K562 (cell line): Measurements from ENCODE around the gene GRAMD1B. TPM values are rescaled to one million over a fixed set of nuclear protein-coding genes. Genes with fewer than 3 reads are reported as not detected.
"Not testable (repeated sequence)": the region's sequence is repeated elsewhere in the genome, so short reads cannot be mapped to it uniquely, and the experiment has no call there.

Experiments
- ATAC-seq: fragments of 200-7000 bp; cut with Tn5 transposase; 3 replicates; pipeline ENCODE4 v1.9.1; 2020; ENCODE audit warnings: moderate library complexity
- BruUV-seq: library from RNA; stranded (reverse); fragments of 400-500 nt; replicated peaks from 2 replicates; lab custom pipeline; 2021; lab: Mats Ljungman, UMichigan
- CTCF ChIA-PET: fragments of 300-600 bp; formaldehyde crosslinking; extraction: SDS; loops from one replicate; lab custom pipeline; 2021; ENCODE audit warnings: low intra/inter-chr PET ratio; lab: Yijun Ruan, JAX
- POLR2A ChIA-PET: fragments of 300-600, 350-650 bp; sonication (Branson Sonifier 250); formaldehyde crosslinking; extraction: SDS; loops from one replicate; lab custom pipeline; 2021; ENCODE audit warnings: antibody characterized with exemption, inconsistent platforms; lab: Yijun Ruan, JAX
- DNase-seq, 4 experiments: peaks; one replicate each; pipeline versions ENCODE4 v3.0.0 to v3.0.0-alpha.2; 2011 to 2018; ENCODE audit warnings: low spot score in 3 of 4, mixed read lengths in 3 of 4; ENCODE audit errors: extremely low read depth in 1 of 4
- FAIRE-seq: peaks from 2 replicates; lab custom pipeline; 2011; peaks lifted over from hg19 to GRCh38; lab: Jason Lieb, UNC
- H2AFZ ChIP-seq: 2 replicates; pipeline ENCODE4 v1.6.0; 2011; ENCODE audit warnings: low read depth, low read length, control low read depth, inconsistent platforms
- H3K27ac ChIP-seq: fragments of 200-600 bp; 3 replicates; pipeline ENCODE4 v1.8.0; 2011; ENCODE audit warnings: low read depth, mild to moderate bottlenecking, control low read depth, inconsistent platforms, low read length, moderate library complexity, mixed read lengths; ENCODE audit errors: extremely low read depth
- H3K27me3 ChIP-seq, 2 experiments: fragments of 300-600 bp in 1 of 2; 2 replicates in 1 of 2; 3 replicates in 1 of 2; pipeline versions ENCODE4 v1.6.0 to v1.8.0; 2011; ENCODE audit warnings: inconsistent platforms in 2 of 2, low read length in 2 of 2, mild to moderate bottlenecking in 1 of 2, mixed read lengths in 1 of 2, moderate library complexity in 1 of 2; ENCODE audit not compliant: control insufficient read depth in 2 of 2, insufficient read depth in 2 of 2
- H3K36me3 ChIP-seq: fragments of 300-600 bp; 3 replicates; pipeline ENCODE4 v1.8.0; 2011; ENCODE audit warnings: mild to moderate bottlenecking, low read length, inconsistent platforms; ENCODE audit not compliant: control insufficient read depth, insufficient read depth
- H3K4me1 ChIP-seq, 2 experiments: fragments of 200-600 bp in 1 of 2; replicated peaks in 1 of 2; 2 replicates in 1 of 2; 3 replicates in 1 of 2; pipeline versions ENCODE4 v1.5.1 to v1.8.0; 2011; ENCODE audit warnings: inconsistent platforms in 2 of 2, low read length in 2 of 2, mild to moderate bottlenecking in 1 of 2, mixed read lengths in 1 of 2, moderate library complexity in 1 of 2; ENCODE audit not compliant: control insufficient read depth in 2 of 2, insufficient read depth in 2 of 2
- H3K4me2 ChIP-seq: 2 replicates; pipeline ENCODE4 v1.6.1; 2011; ENCODE audit warnings: low read length, control low read depth, inconsistent platforms, mixed read lengths; ENCODE audit not compliant: insufficient read depth
- H3K4me3 ChIP-seq: fragments of 200-600 bp; sonication (generic), shearing (Covaris generic); 2 replicates; pipeline ENCODE4 v1.5.1; 2016; ENCODE audit warnings: control low read depth, inconsistent platforms
- H3K79me2 ChIP-seq: fragments of 200-600 bp; 3 replicates; pipeline ENCODE4 v1.8.0; 2011; ENCODE audit warnings: low read length, inconsistent platforms; ENCODE audit not compliant: control insufficient read depth, insufficient read depth
- H3K9ac ChIP-seq, 2 experiments: 2 replicates each; pipeline versions ENCODE4 v1.6.0 to v1.6.1; 2011; ENCODE audit warnings: low read depth in 2 of 2, low read length in 2 of 2, control low read depth in 1 of 2, inconsistent platforms in 1 of 2, mild to moderate bottlenecking in 1 of 2, mixed read lengths in 1 of 2; ENCODE audit not compliant: insufficient read depth in 1 of 2
- H3K9me1 ChIP-seq: one replicate; pipeline ENCODE4 v1.6.0; 2011; ENCODE audit warnings: inconsistent platforms, mild to moderate bottlenecking, low read length, moderate library complexity; ENCODE audit not compliant: control insufficient read depth, insufficient read depth
- H3K9me3 ChIP-seq: replicated peaks from 2 replicates; pipeline ENCODE4 v1.5.1; 2011; ENCODE audit warnings: low read depth, low read length, inconsistent platforms; ENCODE audit not compliant: control insufficient read depth, insufficient read depth
- H4K20me1 ChIP-seq: replicated peaks from 2 replicates; pipeline ENCODE4 v1.6.1; 2011; ENCODE audit warnings: low read length, inconsistent platforms, mixed read lengths; ENCODE audit not compliant: control insufficient read depth, insufficient read depth
- NR2F6 ChIP-seq: fragments of 450-650 bp; formaldehyde crosslinking; IDR thresholded peaks from 2 replicates; pipeline ENCODE4 v1.4.0; 2020; ENCODE audit warnings: mild to moderate bottlenecking
- POLR2A ChIP-seq: fragments of 450-650 bp; conservative IDR thresholded peaks from 2 replicates; pipeline ENCODE4 v1.6.1; 2016
- ZNF561 ChIP-seq: fragments of 450-650 bp; formaldehyde crosslinking; conservative IDR thresholded peaks from 2 replicates; pipeline ENCODE4 v1.4.0; 2020; ENCODE audit warnings: mild to moderate bottlenecking, moderate library complexity
- WGBS: fragments of 100-300 bp; shearing (Covaris generic); methylation state at CpG from one replicate; pipeline ENCODE4 v1.1.6; 2016; ENCODE audit warnings: low coverage, mixed read lengths; ENCODE audit not compliant: insufficient coverage; ENCODE audit errors: missing lambda C conversion rate; 5-methylcytosine and 5-hydroxymethylcytosine counted together
- in situ Hi-C: fragments of 300-500 bp; cut with MboI; formaldehyde crosslinking; loops from 4 replicates; pipeline ENCODE4 v1.15.0; 2018; ENCODE audit warnings: inconsistent platforms, mixed read lengths
- intact Hi-C: fragments of 100-400 bp; cut with micrococcal nuclease; formaldehyde crosslinking; loops from 2 replicates; pipeline ENCODE4 v1.14.2; 2022
- polyA plus RNA-seq, 8 experiments: library from polyadenylated mRNA; depleted of rRNA in 4 of 8; stranded (reverse) in 5 of 8; unstranded in 3 of 8; fragments of >200 nt; fragmentation: Nextera tagmentation in 2 of 8; fragmentation: Illumina TruSeq in 1 of 8; extraction: Ambion mirVana in 2 of 8; extraction: Trizol in 1 of 8; gene quantifications; 2 replicates each; pipeline versions ENCODE4 v1.2.1 to v1.2.3, GENCODE V29; 2011 to 2014; ENCODE audit warnings: inconsistent platforms in 1 of 8, missing spikeins in 1 of 8
- total RNA-seq, 7 experiments: library from RNA; depleted of rRNA in 6 of 7; stranded (reverse); fragments of >200 nt in 6 of 7; fragmentation: Illumina TruSeq in 2 of 7; extraction: Trizol in 2 of 7; gene quantifications; 2 replicates each; pipeline versions ENCODE4 v1.2.1 to v1.2.3, GENCODE V29; 2011 to 2021; ENCODE audit warnings: low replicate concordance in 1 of 7
- TF ChIP-seq, protein P1 (sequence below): sonication (generic); formaldehyde crosslinking; IDR thresholded peaks from 2 replicates; pipeline ENCODE4 v1.8.1; 2022; ENCODE audit warnings: missing genetic modification reagents
- TF ChIP-seq, protein P2 (sequence below): sonication (generic); formaldehyde crosslinking; IDR thresholded peaks from 2 replicates; pipeline ENCODE4 v1.8.1; 2023; ENCODE audit warnings: mild to moderate bottlenecking, missing genetic modification reagents

Gene GRAMD1B
- total and polyA plus RNA-seq, 9 of the 15 experiments (the other 6 are each of a cell fraction or from before 2014, with no cell fraction given), result 0.31 TPM; not detected in 8

DNA sequence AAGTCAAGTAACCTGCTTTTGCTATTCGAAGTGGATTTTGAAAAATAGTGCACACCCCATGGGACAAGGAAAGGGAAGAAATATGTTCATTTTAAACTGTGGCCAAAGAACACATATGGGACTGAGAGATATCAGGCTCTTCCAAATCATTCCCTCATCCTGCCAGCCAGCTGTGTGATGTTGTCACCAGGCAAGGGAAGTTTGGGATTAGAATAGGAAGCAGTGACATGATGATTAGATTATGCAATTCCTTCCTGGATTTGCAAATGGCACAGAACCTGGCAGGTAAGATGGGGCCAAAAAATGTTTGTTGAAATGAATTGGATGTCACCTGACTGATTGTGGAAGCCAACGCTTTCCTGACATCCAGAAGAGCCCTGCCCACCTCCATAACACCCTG, 229.2 kb downstream of the GRAMD1B start (continued):
- TF ChIP-seq, protein P1, sequence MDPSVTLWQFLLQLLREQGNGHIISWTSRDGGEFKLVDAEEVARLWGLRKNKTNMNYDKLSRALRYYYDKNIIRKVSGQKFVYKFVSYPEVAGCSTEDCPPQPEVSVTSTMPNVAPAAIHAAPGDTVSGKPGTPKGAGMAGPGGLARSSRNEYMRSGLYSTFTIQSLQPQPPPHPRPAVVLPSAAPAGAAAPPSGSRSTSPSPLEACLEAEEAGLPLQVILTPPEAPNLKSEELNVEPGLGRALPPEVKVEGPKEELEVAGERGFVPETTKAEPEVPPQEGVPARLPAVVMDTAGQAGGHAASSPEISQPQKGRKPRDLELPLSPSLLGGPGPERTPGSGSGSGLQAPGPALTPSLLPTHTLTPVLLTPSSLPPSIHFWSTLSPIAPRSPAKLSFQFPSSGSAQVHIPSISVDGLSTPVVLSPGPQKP (CRISPR knock-in tag), result no peak
- TF ChIP-seq POLR2A (no peak), NR2F6 (CRISPR knock-in tag) (no peak), ZNF561 (CRISPR knock-in tag) (no peak)
- TF ChIP-seq, protein P2, sequence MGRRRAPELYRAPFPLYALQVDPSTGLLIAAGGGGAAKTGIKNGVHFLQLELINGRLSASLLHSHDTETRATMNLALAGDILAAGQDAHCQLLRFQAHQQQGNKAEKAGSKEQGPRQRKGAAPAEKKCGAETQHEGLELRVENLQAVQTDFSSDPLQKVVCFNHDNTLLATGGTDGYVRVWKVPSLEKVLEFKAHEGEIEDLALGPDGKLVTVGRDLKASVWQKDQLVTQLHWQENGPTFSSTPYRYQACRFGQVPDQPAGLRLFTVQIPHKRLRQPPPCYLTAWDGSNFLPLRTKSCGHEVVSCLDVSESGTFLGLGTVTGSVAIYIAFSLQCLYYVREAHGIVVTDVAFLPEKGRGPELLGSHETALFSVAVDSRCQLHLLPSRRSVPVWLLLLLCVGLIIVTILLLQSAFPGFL (CRISPR knock-in tag), result no peak

DNA sequence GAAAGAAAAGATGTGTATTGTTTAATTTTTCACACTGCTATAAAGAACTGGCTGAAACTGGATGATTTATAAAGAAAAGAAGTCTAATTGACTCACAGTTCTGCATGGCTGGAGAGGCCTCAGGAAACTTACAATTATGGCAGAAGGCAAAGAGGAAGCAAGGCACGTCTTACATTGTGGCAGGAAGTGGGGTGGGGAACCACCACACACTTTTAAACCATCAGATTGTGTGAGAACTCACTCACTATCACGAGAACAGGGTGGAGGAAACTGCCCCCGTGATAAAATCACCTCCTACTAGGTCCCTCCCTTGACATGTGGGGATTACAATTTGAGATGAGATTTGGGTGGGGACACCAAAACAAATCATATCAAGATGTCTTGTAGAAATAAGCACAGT, 229.9 kb downstream of the GRAMD1B start:
- H3K79me2 ChIP-seq, H3K27ac ChIP-seq, H3K4me2 ChIP-seq, CTCF ChIA-PET, ATAC-seq, H3K9ac ChIP-seq, H3K9me3 ChIP-seq, BruUV-seq, H3K9me1 ChIP-seq, H3K4me3 ChIP-seq, intact Hi-C loops, H4K20me1 ChIP-seq, H3K27me3 ChIP-seq, H2AFZ ChIP-seq, POLR2A ChIA-PET, DNase-seq, FAIRE-seq, H3K4me1 ChIP-seq, H3K36me3 ChIP-seq, in situ Hi-C loops: not testable (repeated sequence)
- 0% methylated on average over 3 of the region's 3 CpGs for WGBS
